Activated T-helper 1 cell treated with anti-CD3 and anti-CD28 coated beads, Interleukin-12 subunit alpha, Interleukin-12 subunit beta, Interleukin-2, Interleukin-4 antibody, amounts not matched to agents 30 ng/mL and 10 ng/mL and 1 ng/mL, durations not matched to agents 14 hours and 24 hours and 36 hours (primary cell): ENCODE measurements around the gene KIRREL3. TPM values are rescaled to one million over a fixed set of nuclear protein-coding genes. Genes with fewer than 3 reads are reported as not detected.
"Not testable (repeated sequence)": the region's sequence is repeated elsewhere in the genome, so short reads cannot be mapped to it uniquely, and the experiment has no call there.

Source experiments
- DNase-seq: peaks from one replicate; pipeline ENCODE4 v3.0.0; 2021; ENCODE audit warnings: low spot score
- H3K27ac Mint-ChIP-seq: one replicate; pipeline ENCODE4 v1.8.0; 2021; ENCODE audit warnings: mild to moderate bottlenecking, mixed read lengths
- H3K27me3 Mint-ChIP-seq: one replicate; pipeline ENCODE4 v1.8.0; 2022; ENCODE audit warnings: mild to moderate bottlenecking, moderate library complexity, mixed read lengths; ENCODE audit not compliant: insufficient read depth
- H3K36me3 Mint-ChIP-seq: one replicate; pipeline ENCODE4 v1.8.0; 2021; ENCODE audit warnings: low read depth, mixed read lengths
- H3K4me1 Mint-ChIP-seq: one replicate; pipeline ENCODE4 v1.8.0; 2021; ENCODE audit warnings: low read depth, mixed read lengths
- H3K4me3 Mint-ChIP-seq: one replicate; pipeline ENCODE4 v1.8.0; 2021; ENCODE audit warnings: mild to moderate bottlenecking, moderate library complexity, mixed read lengths
- H3K9me3 Mint-ChIP-seq: one replicate; pipeline ENCODE4 v1.8.0; 2021; ENCODE audit warnings: mixed read lengths
- intact Hi-C: fragments of 100-400 bp; cut with micrococcal nuclease; formaldehyde crosslinking; loops from one replicate; pipeline ENCODE4 v1.15.1; 2024
- total RNA-seq: library from RNA; stranded (reverse); gene quantifications from 2 replicates; pipeline ENCODE4 v1.2.3, GENCODE V29; 2022

The KIRREL3 gene
- total RNA-seq, 1 donor from 2014 or later: not detected

- intact Hi-C loops: no loop called here
- DNase-seq: no peak
- Mint-ChIP-seq H3K9me3 (no peaks in the 10 kb centered on the region), H3K4me1 (no peaks in the 10 kb centered on the region), H3K4me3 (no peak overlapping the region), H3K27me3 (peaks cover 12% of the 10 kb centered on the region), H3K27ac (no peak overlapping the region), H3K36me3 (no peaks in the 10 kb centered on the region)
Observed at GRCh38 chr11:126965331-126965730, 35.2 kb downstream of the KIRREL3 start.

DNA sequence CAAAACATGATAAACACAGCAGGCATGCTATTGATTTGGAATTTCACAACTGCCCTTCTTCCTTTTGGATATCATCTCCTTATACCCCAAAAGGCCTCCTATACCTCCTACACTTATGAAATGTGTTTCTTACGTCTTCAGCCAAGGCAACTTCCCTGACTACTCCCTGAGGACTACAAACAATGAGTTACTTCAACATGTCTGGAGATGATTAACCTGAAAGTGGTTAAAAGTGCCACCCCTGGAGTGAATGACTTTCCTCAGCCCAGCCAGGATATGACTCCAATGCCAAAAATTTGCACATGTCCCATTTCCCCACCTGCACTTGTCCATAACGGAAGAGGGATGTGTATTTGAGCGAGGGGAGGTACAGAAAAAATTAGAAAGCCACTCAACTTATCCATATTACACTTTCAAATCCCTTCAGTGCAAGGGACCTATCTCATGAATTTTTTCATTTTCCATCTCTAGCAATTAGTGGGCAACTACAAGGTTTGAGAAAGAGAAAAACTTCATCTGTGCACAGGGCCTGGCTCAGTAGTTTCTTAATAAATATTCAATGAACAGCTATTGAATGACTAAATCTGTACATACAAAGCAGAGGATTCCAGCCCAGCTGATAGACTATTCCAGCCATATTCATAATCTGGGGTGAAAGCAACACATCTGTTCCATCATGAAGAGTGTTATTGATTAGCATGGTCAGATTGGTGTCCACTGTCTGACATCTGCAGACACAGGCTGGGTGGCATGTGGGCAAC, 36.8 kb downstream of the KIRREL3 start:
- H3K27me3 Mint-ChIP-seq: peaks cover under 1% of the 10 kb centered on the region

GRCh38 chr11:126963115-126963514, 37.5 kb downstream of the KIRREL3 start:
- H3K9me3 Mint-ChIP-seq: no peaks in the 10 kb centered on the region
- H3K27ac Mint-ChIP-seq: no peak overlapping the region
- no peak for DNase-seq
- no peak overlapping the region for H3K4me3 Mint-ChIP-seq
- intact Hi-C loops: no loop called here
- no peaks in the 10 kb centered on the region for H3K4me1 Mint-ChIP-seq
- no peaks in the 10 kb centered on the region for H3K36me3 Mint-ChIP-seq
- no peaks in the 10 kb centered on the region for H3K27me3 Mint-ChIP-seq

More for the DNA sequence above, 36.8 kb downstream of the KIRREL3 start:
- no peaks in the 10 kb centered on the region for H3K4me1 Mint-ChIP-seq
- no peaks in the 10 kb centered on the region for H3K36me3 Mint-ChIP-seq
- no peak overlapping the region for H3K27ac Mint-ChIP-seq
- no peak overlapping the region for H3K4me3 Mint-ChIP-seq
- intact Hi-C loops: no loop called here
- no peaks in the 10 kb centered on the region for H3K9me3 Mint-ChIP-seq
- no peak for DNase-seq

GRCh38 chr11:126959700-126960099, 40.9 kb downstream of the KIRREL3 start:
- Mint-ChIP-seq H3K27me3 (no peaks in the 10 kb centered on the region), H3K4me3 (no peak overlapping the region), H3K9me3 (no peaks in the 10 kb centered on the region), H3K27ac (no peak overlapping the region), H3K4me1 (no peaks in the 10 kb centered on the region), H3K36me3 (no peaks in the 10 kb centered on the region)
- DNase-seq: no peak
- intact Hi-C loops: no loop called here

DNA sequence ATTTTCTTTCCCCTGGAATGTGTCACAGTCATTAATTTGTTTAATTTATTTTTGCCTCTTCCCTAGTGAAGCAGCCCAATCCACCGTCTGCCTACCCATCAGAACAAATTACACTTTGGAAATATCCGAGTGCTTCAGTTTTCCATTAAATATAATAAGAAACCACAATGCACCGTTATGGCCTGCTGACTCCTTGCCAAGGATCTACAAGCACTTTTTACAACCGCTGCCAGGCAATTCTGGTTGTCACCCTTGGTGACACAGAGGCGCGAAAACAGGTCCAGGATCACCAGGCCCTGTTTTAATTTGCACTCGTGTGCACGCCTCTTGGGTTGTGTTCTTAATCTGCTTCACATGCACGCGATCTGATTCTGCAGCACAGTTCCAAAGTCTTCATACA, 43.9 kb downstream of the KIRREL3 start:
- intact Hi-C loops: no loop called here
- Mint-ChIP-seq H3K4me1 (no peaks in the 10 kb centered on the region), H3K27ac (no peak overlapping the region), H3K27me3 (no peaks in the 10 kb centered on the region), H3K36me3 (no peaks in the 10 kb centered on the region), H3K9me3 (no peaks in the 10 kb centered on the region), H3K4me3 (no peak overlapping the region)
- DNase-seq: no peak

- DNase-seq, H3K4me3 Mint-ChIP-seq, H3K4me1 Mint-ChIP-seq, H3K27me3 Mint-ChIP-seq, H3K27ac Mint-ChIP-seq, intact Hi-C loops, H3K9me3 Mint-ChIP-seq, H3K36me3 Mint-ChIP-seq: not testable (repeated sequence)
Observed at GRCh38 chr11:126952533-126952932, 48.0 kb downstream of the KIRREL3 start.

- H3K4me1 Mint-ChIP-seq: no peaks in the 10 kb centered on the region
- H3K36me3 Mint-ChIP-seq: no peaks in the 10 kb centered on the region
- H3K27me3 Mint-ChIP-seq: no peaks in the 10 kb centered on the region
- H3K4me3 Mint-ChIP-seq: no peak overlapping the region
- no peaks in the 10 kb centered on the region for H3K9me3 Mint-ChIP-seq
- intact Hi-C loops: no loop called here
- no peak for DNase-seq
- H3K27ac Mint-ChIP-seq: no peak overlapping the region
Observed at GRCh38 chr11:126951465-126951864, 49.1 kb downstream of the KIRREL3 start.

GRCh38 chr11:126949066-126949891, 51.3 kb downstream of the KIRREL3 start:
- no peaks in the 10 kb centered on the region for H3K27me3 Mint-ChIP-seq
- no peaks in the 10 kb centered on the region for H3K36me3 Mint-ChIP-seq
- no peak overlapping the region for H3K27ac Mint-ChIP-seq
- no peaks in the 10 kb centered on the region for H3K9me3 Mint-ChIP-seq
- no peak for DNase-seq
- no peaks in the 10 kb centered on the region for H3K4me1 Mint-ChIP-seq
- no peak overlapping the region for H3K4me3 Mint-ChIP-seq
- intact Hi-C loops: no loop called here

DNA sequence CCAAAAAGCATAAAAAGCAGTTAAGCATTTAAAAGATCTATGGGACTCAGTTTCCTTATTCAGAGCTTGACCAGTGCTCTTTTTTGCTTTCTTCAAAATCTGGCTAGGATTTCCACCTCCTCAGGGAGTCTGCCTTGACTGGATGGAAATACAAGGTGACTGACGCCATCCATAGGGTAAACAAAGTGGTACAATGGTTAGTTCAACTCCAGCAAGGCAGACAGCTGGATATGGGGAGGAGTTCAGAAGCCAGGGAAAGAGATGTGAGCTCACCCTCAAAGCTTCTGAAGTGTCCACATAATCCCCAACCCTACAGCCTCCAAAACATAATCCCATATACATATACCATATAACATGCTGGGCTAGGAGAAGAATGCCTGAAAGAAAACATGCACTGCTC, 52.0 kb downstream of the KIRREL3 start:
- H3K27ac Mint-ChIP-seq: no peak overlapping the region
- no peak overlapping the region for H3K4me3 Mint-ChIP-seq
- no peaks in the 10 kb centered on the region for H3K27me3 Mint-ChIP-seq
- intact Hi-C loops: no loop called here
- no peaks in the 10 kb centered on the region for H3K36me3 Mint-ChIP-seq
- no peaks in the 10 kb centered on the region for H3K9me3 Mint-ChIP-seq
- no peaks in the 10 kb centered on the region for H3K4me1 Mint-ChIP-seq
- DNase-seq: no peak

GRCh38 chr11:126945319-126945718, 55.3 kb downstream of the KIRREL3 start:
- intact Hi-C loops: no loop called here
- H3K27me3 Mint-ChIP-seq: no peaks in the 10 kb centered on the region
- H3K27ac Mint-ChIP-seq: no peak overlapping the region
- H3K36me3 Mint-ChIP-seq: no peaks in the 10 kb centered on the region
- H3K4me1 Mint-ChIP-seq: no peaks in the 10 kb centered on the region
- H3K4me3 Mint-ChIP-seq: no peak overlapping the region
- DNase-seq: no peak
- H3K9me3 Mint-ChIP-seq: no peaks in the 10 kb centered on the region

GRCh38 chr11:126943316-126943715, 57.3 kb downstream of the KIRREL3 start:
- Mint-ChIP-seq H3K36me3 (no peaks in the 10 kb centered on the region), H3K27me3 (no peaks in the 10 kb centered on the region), H3K4me1 (no peaks in the 10 kb centered on the region), H3K4me3 (no peak overlapping the region), H3K9me3 (no peaks in the 10 kb centered on the region), H3K27ac (no peak overlapping the region)
- intact Hi-C loops: no loop called here
- DNase-seq: no peak

GRCh38 chr11:126942146-126942545, 58.4 kb downstream of the KIRREL3 start:
- Mint-ChIP-seq H3K27me3 (no peaks in the 10 kb centered on the region), H3K36me3 (no peaks in the 10 kb centered on the region), H3K4me3 (no peak overlapping the region), H3K9me3 (no peaks in the 10 kb centered on the region), H3K27ac (no peak overlapping the region), H3K4me1 (no peaks in the 10 kb centered on the region)
- no peak for DNase-seq
- intact Hi-C loops: no loop called here

GRCh38 chr11:126939552-126939951, 61.0 kb downstream of the KIRREL3 start:
- intact Hi-C loops: no loop called here
- Mint-ChIP-seq H3K27me3 (no peaks in the 10 kb centered on the region), H3K4me1 (no peaks in the 10 kb centered on the region), H3K36me3 (no peaks in the 10 kb centered on the region), H3K9me3 (no peaks in the 10 kb centered on the region), H3K27ac (no peak overlapping the region), H3K4me3 (no peak overlapping the region)
- no peak for DNase-seq
